GM19193 (cell line): ENCODE data around the gene CMSS1.

Experiments used
- POLR2A ChIP-seq: IDR thresholded peaks from 4 replicates; pipeline ENCODE4 v1.6.1; 2011; ENCODE audit not compliant: insufficient read depth, insufficient read length; ENCODE audit errors: extremely low read depth

The CMSS1 gene

DNA sequence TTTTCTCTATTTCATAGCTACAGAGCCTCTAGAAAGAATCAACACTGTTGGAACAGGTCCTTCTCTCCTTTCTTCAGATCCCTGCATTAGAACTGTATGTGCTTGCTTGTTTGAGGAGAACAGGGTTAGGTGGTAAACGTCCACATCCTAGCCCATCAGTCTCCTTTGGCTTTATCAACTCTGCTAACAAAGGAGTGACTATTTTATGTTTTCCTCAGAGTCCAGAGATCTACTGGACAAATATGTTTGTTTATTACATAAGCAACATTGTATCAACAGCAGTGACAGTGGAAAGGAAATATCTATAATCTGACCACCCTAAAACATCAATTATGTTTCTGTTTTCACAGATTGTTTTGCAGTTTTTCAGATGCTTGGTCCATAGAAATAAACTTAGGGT lies 39.6 kb downstream of the CMSS1 start:
- TF ChIP-seq POLR2A, result no peak

DNA sequence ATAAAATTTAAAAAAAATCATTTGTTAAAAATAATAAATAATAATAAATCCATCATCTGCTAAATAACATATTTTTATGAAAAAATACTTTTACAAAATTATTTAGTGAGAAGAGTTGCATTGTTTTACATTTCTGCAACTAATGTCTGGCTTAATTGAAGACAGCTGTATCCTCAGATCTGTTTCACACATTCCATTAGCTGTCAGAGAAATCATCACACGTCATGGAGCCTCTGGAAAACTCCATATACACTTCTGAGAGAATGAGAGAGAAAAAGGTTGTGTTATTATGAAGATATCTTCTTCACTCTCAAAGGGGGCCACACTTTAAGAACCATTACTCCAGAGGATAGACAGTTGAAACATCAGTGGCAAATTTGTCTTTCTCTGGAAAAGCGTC lies 40.8 kb downstream of the CMSS1 start:
- TF ChIP-seq POLR2A, result no peak

DNA sequence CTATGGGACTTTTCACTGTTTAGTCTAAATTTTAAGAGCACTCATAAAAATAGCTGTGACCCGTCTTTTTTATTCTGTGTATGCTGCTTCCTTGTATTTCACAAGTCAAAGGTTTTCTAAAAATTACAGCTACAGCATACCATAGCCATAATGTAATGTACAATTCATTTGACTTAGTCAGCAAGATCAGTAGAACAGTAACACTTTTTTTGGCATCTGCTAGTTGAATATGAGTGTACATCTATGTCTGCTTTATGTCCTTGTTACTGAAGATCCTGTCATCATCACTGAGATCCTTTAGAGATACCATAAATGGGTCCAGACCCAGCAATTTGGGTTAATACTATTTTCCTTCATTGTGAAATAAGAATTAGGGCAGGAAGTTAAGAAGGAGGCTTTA lies 42.2 kb downstream of the CMSS1 start:
- TF ChIP-seq POLR2A, result no peak

DNA sequence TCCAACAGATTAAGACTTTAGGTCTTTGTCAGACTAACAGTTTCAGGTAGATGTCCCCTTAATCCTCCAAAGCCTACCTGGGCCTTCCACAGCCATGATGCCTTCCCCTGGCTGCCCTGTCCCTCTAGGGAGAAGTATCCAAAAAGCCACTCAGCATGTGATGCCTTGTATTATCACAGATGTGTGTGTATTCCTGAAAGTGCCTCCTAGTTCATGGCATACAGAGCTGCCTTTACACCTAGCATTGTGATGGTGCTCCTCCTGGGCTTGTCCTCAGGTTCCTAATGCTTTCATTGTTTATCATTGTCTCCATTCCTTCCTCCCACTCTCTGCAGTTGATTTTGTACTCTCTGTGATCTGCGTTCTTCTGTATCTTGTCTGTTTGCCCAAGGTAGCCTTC lies 43.6 kb downstream of the CMSS1 start:
- no peak for TF ChIP-seq POLR2A

DNA sequence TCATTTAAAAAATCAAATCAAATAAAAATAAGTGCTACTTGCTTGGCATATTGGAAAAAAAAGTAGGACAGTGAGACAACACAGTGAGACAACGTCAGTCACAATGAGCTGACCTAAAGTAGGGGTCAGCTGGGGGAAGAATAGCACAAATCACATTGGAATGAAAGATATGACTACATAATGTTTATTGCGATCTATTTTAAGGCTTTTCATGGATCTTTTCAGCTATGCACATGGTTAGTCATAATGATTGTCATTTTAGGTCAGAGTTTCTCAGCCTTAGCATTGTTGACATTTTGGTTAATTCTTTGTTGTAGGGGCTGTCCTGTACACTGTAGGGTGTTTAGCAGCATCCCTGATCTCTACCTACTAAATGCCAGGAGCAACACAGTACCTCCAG lies 44.5 kb downstream of the CMSS1 start:
- no peak for TF ChIP-seq POLR2A

DNA sequence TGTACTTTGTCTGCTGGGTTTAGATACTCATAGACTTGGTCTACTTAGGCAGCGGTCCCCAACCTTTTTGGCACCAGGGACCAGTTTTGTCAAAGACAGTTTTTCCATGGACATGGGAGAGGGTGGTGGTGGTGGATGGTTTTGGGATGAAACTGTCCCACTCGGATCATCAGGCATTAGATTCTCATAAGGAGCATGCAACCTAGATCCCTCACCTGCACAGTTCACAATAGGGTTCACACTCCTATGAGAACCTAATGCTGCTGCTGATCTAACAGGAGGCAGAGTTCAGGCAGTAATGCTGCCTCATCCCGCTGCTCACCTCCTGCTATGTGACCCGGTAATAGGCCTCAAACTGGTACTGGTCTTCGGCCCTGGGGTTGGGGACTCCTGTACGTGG lies 45.3 kb downstream of the CMSS1 start:
- no peak for TF ChIP-seq POLR2A

DNA sequence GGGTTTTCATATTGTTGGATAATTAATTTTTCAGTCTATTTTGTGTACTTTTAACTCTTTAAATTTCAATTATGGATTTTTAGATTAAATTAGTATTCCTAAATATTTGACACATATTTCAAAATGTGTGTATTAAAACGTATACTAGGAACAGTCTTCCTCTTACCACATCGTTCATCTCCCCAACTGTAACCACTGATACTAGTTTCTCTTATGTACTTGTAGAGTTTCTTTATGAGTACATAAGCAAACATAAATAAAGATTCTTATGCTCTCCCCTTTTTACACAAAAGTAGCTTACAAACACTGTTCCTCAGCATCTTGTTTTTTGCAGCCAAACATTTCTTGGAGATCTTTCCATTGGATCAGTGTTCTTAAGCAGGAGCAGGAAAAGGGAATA lies 45.9 kb downstream of the CMSS1 start:
- TF ChIP-seq POLR2A, result no peak

DNA sequence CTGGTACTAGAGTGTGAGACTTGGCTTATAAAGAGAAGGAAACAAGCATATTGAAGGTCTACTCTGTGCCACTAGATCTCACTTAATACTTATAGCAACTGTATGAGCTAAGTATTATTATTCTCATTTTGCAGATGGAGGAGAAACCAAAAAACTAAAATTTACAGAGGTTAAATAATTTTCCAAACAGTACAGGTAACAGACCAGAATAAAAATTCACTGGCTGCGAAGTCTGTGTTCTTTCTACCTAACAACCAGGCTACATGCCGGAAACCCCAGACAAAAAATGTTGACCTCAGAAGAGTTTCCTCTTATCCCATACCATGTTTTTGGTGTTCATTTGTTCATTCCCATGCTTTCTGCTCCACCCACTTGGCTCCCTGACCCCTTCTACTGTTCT lies 46.6 kb downstream of the CMSS1 start:
- TF ChIP-seq POLR2A, result no peak

DNA sequence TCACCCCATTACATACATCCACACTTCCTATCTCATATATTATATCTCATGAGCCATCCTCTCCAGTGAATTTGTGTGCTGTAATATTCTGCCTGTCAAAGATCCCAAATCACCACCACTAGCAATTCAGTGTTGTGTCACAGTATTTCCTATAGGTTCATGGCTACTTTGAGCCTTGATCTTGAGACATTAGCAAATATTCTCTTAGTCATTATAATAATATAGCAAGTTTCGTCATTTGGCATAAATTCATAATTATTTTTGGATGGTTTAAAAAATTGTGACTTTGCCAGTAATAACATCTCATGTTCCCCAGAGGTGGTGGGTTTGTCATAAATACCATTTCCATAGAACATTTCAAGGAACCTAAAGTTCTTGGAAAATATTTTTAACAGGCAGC lies 47.7 kb downstream of the CMSS1 start:
- TF ChIP-seq POLR2A, result no peak

DNA sequence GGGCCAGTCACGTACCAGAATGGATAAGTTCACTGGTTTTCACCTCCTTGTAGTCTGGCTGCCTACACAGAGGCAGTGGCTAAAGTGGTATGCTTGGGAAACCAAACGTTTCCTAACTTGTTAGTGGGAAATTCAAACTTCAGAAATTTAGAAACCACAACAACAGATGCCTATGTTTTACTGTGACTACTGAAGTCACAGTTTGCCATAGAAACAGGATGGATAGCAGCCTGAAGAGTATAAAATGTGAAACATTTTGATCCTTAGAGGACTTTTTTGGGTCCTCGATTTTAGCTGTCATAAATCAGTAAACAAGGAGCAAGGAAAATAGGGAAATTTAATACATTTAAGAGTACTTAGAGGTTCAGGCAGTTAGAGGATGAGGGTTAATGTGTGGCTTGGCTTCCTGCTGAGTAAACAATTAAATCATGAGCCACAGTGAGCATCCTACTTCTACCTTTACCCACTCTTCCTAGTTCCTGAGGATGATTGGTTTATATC lies 48.6 kb downstream of the CMSS1 start:
- no peak for TF ChIP-seq POLR2A

DNA sequence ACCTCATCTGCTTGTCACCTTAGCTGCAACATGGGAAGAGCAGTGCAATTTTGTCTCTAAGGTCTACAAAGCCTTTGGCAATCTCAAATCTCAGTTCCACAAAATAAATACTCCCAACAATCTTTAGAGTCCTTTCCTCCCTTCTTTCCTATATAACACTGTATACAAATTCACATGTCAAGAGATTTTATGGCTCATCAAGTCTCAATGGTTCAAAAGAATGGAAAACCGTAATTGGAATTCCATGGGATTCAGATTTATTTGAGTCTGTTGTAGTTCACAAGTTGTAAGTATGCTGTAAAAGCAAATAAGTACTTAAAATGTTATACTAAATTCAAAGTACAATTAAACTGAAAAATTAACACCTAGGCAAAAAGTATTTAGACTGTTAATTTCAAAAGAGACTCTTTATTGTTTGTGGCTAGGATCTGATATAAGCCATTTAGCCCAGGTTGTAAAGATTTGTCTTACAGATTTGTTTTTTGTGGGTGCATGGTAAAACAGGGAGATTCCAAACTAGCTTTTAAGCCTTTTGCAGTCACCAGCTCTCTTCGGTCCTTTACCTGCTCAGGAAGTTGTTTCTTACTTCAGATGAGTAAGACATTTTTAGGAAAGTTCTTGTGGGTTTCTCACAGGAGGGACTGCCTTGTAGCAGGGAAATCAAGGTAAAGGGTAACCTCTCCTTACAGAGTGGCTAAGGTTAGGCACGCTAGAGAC lies 50.1 kb downstream of the CMSS1 start:
- TF ChIP-seq POLR2A, result no peak

DNA sequence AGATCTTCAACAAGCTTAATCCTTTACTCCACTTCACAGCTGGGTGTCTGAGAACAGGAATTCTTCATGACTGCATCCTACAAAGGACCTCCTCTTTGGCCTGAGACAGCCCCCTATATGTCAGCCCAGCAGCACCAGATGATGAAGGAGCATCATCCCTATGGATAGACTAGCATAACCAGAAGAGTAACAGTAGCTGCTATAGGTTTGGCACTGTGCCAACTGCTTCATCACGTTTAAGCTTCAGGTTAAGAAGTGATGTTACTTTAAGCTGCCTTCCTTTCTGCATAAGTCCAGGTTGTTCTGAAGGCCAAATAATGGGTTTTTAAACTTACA lies 50.6 kb downstream of the CMSS1 start:
- TF ChIP-seq POLR2A, result no peak

DNA sequence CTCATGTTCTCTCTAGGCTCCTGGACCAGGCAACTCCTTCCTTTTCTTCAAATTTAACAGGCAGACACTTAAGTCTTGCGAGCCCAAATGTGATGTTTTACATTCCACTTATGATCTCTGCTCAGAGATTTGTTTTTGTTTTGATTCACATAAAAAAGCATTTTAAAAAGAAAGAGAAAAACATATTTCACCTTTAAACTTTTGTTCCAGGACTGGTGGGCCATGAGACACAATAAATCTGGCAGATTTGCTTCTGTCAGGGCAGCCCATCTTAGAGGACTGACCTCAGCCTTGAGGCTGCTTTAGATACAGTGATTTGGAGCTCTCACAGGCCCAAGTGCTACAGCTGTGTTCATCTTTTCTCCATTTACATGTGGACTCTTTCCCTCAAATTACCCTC lies 52.0 kb downstream of the CMSS1 start:
- TF ChIP-seq POLR2A, result no peak

DNA sequence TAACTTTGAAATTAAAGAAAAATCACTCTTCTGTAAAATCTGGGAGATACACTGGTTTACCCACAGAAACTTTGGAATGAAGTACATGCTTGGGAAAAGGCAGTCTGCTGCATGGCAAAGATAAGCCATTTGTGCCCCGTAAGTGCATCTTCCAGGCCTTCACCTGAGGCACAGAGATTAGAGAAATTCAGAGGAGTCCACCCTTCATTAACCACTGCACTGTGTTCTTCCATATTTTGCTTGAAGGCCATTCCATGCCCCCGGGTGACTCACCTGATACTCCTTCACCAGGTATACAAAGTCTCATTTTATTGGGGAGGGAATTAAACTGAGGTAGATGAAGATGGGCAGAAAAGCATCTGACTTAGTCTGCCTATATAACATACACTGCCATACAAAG lies 53.0 kb downstream of the CMSS1 start:
- TF ChIP-seq POLR2A, result no peak

DNA sequence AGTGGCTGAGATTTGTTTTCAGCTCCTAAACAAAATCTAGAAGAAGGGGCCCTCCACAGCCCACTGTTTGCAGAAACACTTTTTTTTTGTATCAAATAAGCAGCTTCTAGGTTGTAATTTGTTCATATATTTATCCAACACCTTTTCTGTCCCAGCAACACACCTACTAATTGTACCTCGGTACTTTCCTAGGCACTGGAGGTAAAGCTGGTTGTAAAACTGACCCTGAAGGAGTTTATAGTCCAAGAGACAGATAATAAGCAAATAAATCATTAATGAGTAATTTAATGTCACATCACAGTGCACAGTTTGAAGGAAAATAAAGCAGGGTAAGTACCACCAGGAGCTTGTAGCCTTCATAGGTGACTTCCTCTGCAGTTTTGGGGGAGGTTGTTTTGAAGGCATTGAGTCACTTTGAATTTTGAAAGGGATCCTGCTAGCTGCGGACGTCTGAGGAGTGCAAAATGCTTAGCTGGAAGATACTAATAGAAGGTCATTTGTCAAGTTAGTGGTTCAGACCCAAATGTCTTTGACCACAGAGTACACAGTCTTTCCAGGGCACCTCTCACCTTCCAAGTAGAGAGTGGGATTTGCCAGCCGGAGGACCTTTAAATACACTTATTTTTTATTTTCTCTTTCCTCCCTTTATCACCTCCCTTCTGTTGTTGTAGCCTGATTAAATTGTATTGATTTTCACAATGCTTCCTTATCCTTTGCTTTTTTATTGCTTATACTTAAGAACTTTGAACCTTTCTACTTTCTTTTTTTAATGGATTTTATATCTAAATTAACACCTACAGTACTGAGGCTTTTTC lies 53.8 kb downstream of the CMSS1 start:
- TF ChIP-seq POLR2A, result no peak

DNA sequence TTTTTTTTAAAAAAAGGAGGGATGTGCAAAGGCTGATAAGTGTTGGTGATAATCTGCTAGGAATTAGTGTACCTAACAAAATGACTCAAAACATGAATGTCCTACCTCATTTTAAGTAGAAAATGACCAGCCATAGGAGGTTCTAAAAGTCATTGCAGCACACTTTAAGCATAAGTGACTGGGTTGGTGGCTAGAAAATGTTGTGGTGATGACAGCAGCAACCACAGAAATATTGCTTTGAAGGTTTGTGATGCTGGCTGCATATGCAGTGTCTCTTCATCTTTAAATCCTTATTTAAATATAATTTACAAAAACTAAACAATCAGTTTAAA lies 55.2 kb downstream of the CMSS1 start:
- TF ChIP-seq POLR2A, result no peak
